ENCODE measurements around the gene IGDCC3. TPM values are rescaled to one million over a fixed set of nuclear protein-coding genes. Genes with fewer than 3 reads are reported as not detected.

Gene IGDCC3
- total RNA-seq, 2 donors from 2014 or later, result not detected

GRCh38 chr15:65371976-65372786 lies 5.6 kb downstream of the IGDCC3 start:
- peaks cover 7% of the 10 kb centered on the region for H3K4me1 ChIP-seq
- TF ChIP-seq CTCF (IDR thresholded peaks at IDR 0.05), result no peak
- no peak for TF ChIP-seq POLR2A (IDR thresholded peaks at IDR 0.05)
- no peaks in the 10 kb centered on the region for H3K27me3 ChIP-seq
- H3K27ac ChIP-seq, result no peak overlapping the region
- no peaks in the 10 kb centered on the region for H3K9me3 ChIP-seq
- ATAC-seq (no peak), DNase-seq (no peak)
- H3K4me3 ChIP-seq, result no peak overlapping the region
- H3K36me3 ChIP-seq (replicated peaks in 1 of 2; ENCODE audit: insufficient read depth in 1 of 2, low read depth in 2 of 2), result no peaks in the 10 kb centered on the region
- 76 to 79% methylated on average over 15 to 21 of the region's 21 CpGs for WGBS, 2 donors
- intact Hi-C loops (cut with DNase I), result no loop called here

- DNase-seq (no peak), ATAC-seq (no peak)
- Histone ChIP-seq H3K36me3 (replicated peaks in 1 of 2; ENCODE audit: insufficient read depth in 1 of 2, low read depth in 2 of 2) (no peaks in the 10 kb centered on the region), H3K4me1 (no peaks in the 10 kb centered on the region), H3K4me3 (no peak overlapping the region), H3K9me3 (no peaks in the 10 kb centered on the region), H3K27me3 (no peaks in the 10 kb centered on the region), H3K27ac (no peak overlapping the region)
- intact Hi-C loops (cut with DNase I), result no loop called here
- TF ChIP-seq CTCF (IDR thresholded peaks at IDR 0.05) (no peak), POLR2A (IDR thresholded peaks at IDR 0.05) (no peak)
These were observed 6.9 kb downstream of the IGDCC3 start for GRCh38 chr15:65370885-65371284.

- intact Hi-C loops (cut with DNase I), result no loop called here
- TF ChIP-seq CTCF (IDR thresholded peaks at IDR 0.05) (no peak), POLR2A (IDR thresholded peaks at IDR 0.05) (no peak)
- H3K36me3 ChIP-seq (replicated peaks in 1 of 2; ENCODE audit: insufficient read depth in 1 of 2, low read depth in 2 of 2), result no peaks in the 10 kb centered on the region
- no peak for DNase-seq
- H3K27ac ChIP-seq, result no peak overlapping the region
- no peaks in the 10 kb centered on the region for H3K9me3 ChIP-seq
- 81 to 95% methylated on average over 3 of the region's 3 CpGs for WGBS, 2 donors
- no peak overlapping the region for H3K4me3 ChIP-seq
- no peaks in the 10 kb centered on the region for H3K27me3 ChIP-seq
- no peak for ATAC-seq
- H3K4me1 ChIP-seq, result no peaks in the 10 kb centered on the region
These were observed 8.2 kb downstream of the IGDCC3 start for GRCh38 chr15:65369651-65370050.

- 60 to 73% methylated on average over 2 to 3 of the region's 3 CpGs for WGBS, 2 donors
- no peak for DNase-seq
- H3K9me3 ChIP-seq, result no peaks in the 10 kb centered on the region
- no peaks in the 10 kb centered on the region for H3K4me1 ChIP-seq
- H3K36me3 ChIP-seq (replicated peaks in 1 of 2; ENCODE audit: insufficient read depth in 1 of 2, low read depth in 2 of 2), result no peaks in the 10 kb centered on the region
- H3K4me3 ChIP-seq, result no peak overlapping the region
- intact Hi-C loops (cut with DNase I), result no loop called here
- ATAC-seq, result no peak
- no peaks in the 10 kb centered on the region for H3K27me3 ChIP-seq
- no peak overlapping the region for H3K27ac ChIP-seq
- TF ChIP-seq POLR2A (IDR thresholded peaks at IDR 0.05), result no peak
- TF ChIP-seq CTCF (IDR thresholded peaks at IDR 0.05), result no peak
These were observed 8.6 kb downstream of the IGDCC3 start for GRCh38 chr15:65369212-65369547.

Measured in body of pancreas (tissue), 4 donors.